NB4 (cell line): ENCODE results near the gene HMGCL.
"Not testable (repeated sequence)": the region's sequence is repeated elsewhere in the genome, so short reads cannot be mapped to it uniquely, and the experiment has no call there.

Experiments used
- CTCF ChIP-seq: IDR thresholded peaks from one replicate; pipeline ENCODE4 v1.5.1; 2012; ENCODE audit warnings: low read depth, low read length
- MYC ChIP-seq: IDR thresholded peaks from 2 replicates; pipeline ENCODE4 v1.6.1; 2011; ENCODE audit warnings: low read depth, low read length
- POLR2A ChIP-seq: IDR thresholded peaks from 2 replicates; pipeline ENCODE4 v1.6.1; 2011; ENCODE audit warnings: mild to moderate bottlenecking; ENCODE audit not compliant: insufficient read length; ENCODE audit errors: extremely low read depth
- TF ChIP-seq, protein P1 (sequence below): IDR thresholded peaks from 2 replicates; pipeline ENCODE4 v1.6.1; 2011; ENCODE audit warnings: low read depth, low read length

GRCh38 chr1:23847482-23848095 is 22.4 kb upstream of the HMGCL start:
- not testable (repeated sequence) for TF ChIP-seq CTCF, POLR2A, MYC
- TF ChIP-seq, protein P1, sequence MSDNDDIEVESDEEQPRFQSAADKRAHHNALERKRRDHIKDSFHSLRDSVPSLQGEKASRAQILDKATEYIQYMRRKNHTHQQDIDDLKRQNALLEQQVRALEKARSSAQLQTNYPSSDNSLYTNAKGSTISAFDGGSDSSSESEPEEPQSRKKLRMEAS = not testable (repeated sequence)
